Measurements from ENCODE around the gene ATP1A2. TPM values are rescaled to one million over a fixed set of nuclear protein-coding genes. Genes with fewer than 3 reads are reported as not detected.

The ATP1A2 gene
- total RNA-seq, 1 donor from 2014 or later: 8.2 TPM

GRCh38 chr1:160095382-160096105 is 20.0 kb upstream of the ATP1A2 start:
- Mint-ChIP-seq H3K9me3 (ENCODE audit: unreplicated experiment) (no peaks in the 10 kb centered on the region), H3K36me3 (ENCODE audit: unreplicated experiment) (no peaks in the 10 kb centered on the region), H3K4me3 (ENCODE audit: unreplicated experiment) (no peak overlapping the region), H3K4me1 (ENCODE audit: unreplicated experiment) (peaks cover 18% of the 10 kb centered on the region), H3K27me3 (ENCODE audit: unreplicated experiment) (no peaks in the 10 kb centered on the region), H3K27ac (ENCODE audit: unreplicated experiment) (no peak overlapping the region)
- TF ChIP-seq CTCF (IDR thresholded peaks at IDR 0.05): no peak
- no peak for DNase-seq (ENCODE audit: extremely low spot score, unreplicated experiment)

- no peaks in the 10 kb centered on the region for H3K36me3 Mint-ChIP-seq (ENCODE audit: unreplicated experiment)
- H3K4me3 Mint-ChIP-seq (ENCODE audit: unreplicated experiment): peak overlapping the region; percentile 10
- H3K9me3 Mint-ChIP-seq (ENCODE audit: unreplicated experiment): no peaks in the 10 kb centered on the region
- H3K27ac Mint-ChIP-seq (ENCODE audit: unreplicated experiment): no peak overlapping the region
- H3K4me1 Mint-ChIP-seq (ENCODE audit: unreplicated experiment): peaks cover 21% of the 10 kb centered on the region
- no peaks in the 10 kb centered on the region for H3K27me3 Mint-ChIP-seq (ENCODE audit: unreplicated experiment)
- no peak for TF ChIP-seq CTCF (IDR thresholded peaks at IDR 0.05)
- no peak for DNase-seq (ENCODE audit: extremely low spot score, unreplicated experiment)
Measured at GRCh38 chr1:160096274-160097116, 19.1 kb upstream of the ATP1A2 start.

- TF ChIP-seq CTCF (IDR thresholded peaks at IDR 0.05): no peak
- H3K27me3 Mint-ChIP-seq (ENCODE audit: unreplicated experiment): no peaks in the 10 kb centered on the region
- no peak for DNase-seq (ENCODE audit: extremely low spot score, unreplicated experiment)
- no peaks in the 10 kb centered on the region for H3K36me3 Mint-ChIP-seq (ENCODE audit: unreplicated experiment)
- no peak overlapping the region for H3K27ac Mint-ChIP-seq (ENCODE audit: unreplicated experiment)
- H3K4me3 Mint-ChIP-seq (ENCODE audit: unreplicated experiment): peak overlapping the region; percentile 77
- peaks cover 26% of the 10 kb centered on the region for H3K4me1 Mint-ChIP-seq (ENCODE audit: unreplicated experiment)
- H3K9me3 Mint-ChIP-seq (ENCODE audit: unreplicated experiment): no peaks in the 10 kb centered on the region
Measured at GRCh38 chr1:160097151-160097910, 18.2 kb upstream of the ATP1A2 start.

GRCh38 chr1:160097911-160098851 is 17.4 kb upstream of the ATP1A2 start, which contains the start of gene IGSF8:
Gene IGSF8 (minus strand): TSS chr1:160098619. CDS start chr1:160098472, 147 bp downstream.
- H3K4me1 Mint-ChIP-seq (ENCODE audit: unreplicated experiment): peaks cover 32% of the 10 kb centered on the region

More at GRCh38 chr1:160097911-160098851, 17.4 kb upstream of the ATP1A2 start, which contains the start of gene IGSF8:
- H3K36me3 Mint-ChIP-seq (ENCODE audit: unreplicated experiment): no peaks in the 10 kb centered on the region
- peaks cover 3% of the 10 kb centered on the region for H3K27me3 Mint-ChIP-seq (ENCODE audit: unreplicated experiment)
- H3K27ac Mint-ChIP-seq (ENCODE audit: unreplicated experiment): peak within 1 kb of the TSS; percentile 50
- H3K9me3 Mint-ChIP-seq (ENCODE audit: unreplicated experiment): no peaks in the 10 kb centered on the region
- DNase-seq (ENCODE audit: extremely low spot score, unreplicated experiment): peak; percentile 93
- peak within 1 kb of the TSS; percentile 77 for H3K4me3 Mint-ChIP-seq (ENCODE audit: unreplicated experiment)
- TF ChIP-seq CTCF (IDR thresholded peaks at IDR 0.05): no peak
